HepG2 (cell line): ENCODE data around the gene ASCL2. TPM values are rescaled to one million over a fixed set of nuclear protein-coding genes. Genes with fewer than 3 reads are reported as not detected.

Experiments
- ATAC-seq: fragments of 200-7000 bp; cut with Tn5 transposase; 3 replicates; pipeline ENCODE4 v1.9.1; 2020; ENCODE audit warnings: mild to moderate bottlenecking, moderate library complexity
- BruUV-seq: library from RNA; stranded (reverse); fragments of 400-500 nt; replicated peaks from 2 replicates; lab custom pipeline; 2021; lab: Mats Ljungman, UMichigan
- CTCF ChIA-PET: fragments of 300-600 bp; formaldehyde crosslinking; extraction: SDS; loops from one replicate; lab custom pipeline; 2021; ENCODE audit warnings: low total read pairs, inconsistent platforms, low intra/inter-chr PET ratio; lab: Yijun Ruan, JAX
- POLR2A ChIA-PET: fragments of 350-600 bp; sonication (Branson Sonifier 250); formaldehyde crosslinking; loops from one replicate; lab custom pipeline; 2020; ENCODE audit warnings: antibody characterized with exemption, inconsistent platforms; lab: Yijun Ruan, JAX
- DNase-seq: peaks from one replicate; pipeline ENCODE4 v3.0.0-alpha.2; 2015; ENCODE audit warnings: low spot score
- FAIRE-seq: peaks from 3 replicates; lab custom pipeline; 2011; peaks lifted over from hg19 to GRCh38; lab: Jason Lieb, UNC
- H2AFZ ChIP-seq: one replicate; pipeline ENCODE4 v1.6.1; 2011; ENCODE audit warnings: low read length, inconsistent platforms
- H3K27ac ChIP-seq: fragments of 300-600 bp; 3 replicates; pipeline ENCODE4 v1.8.0; 2011; ENCODE audit warnings: mixed run types, mild to moderate bottlenecking, mixed read lengths, low read length, inconsistent platforms; ENCODE audit not compliant: insufficient read depth; ENCODE audit errors: extremely low read length
- H3K27me3 ChIP-seq, 2 experiments: fragments of 200-600 bp in 1 of 2; 2 replicates in 1 of 2; 3 replicates in 1 of 2; pipeline versions ENCODE4 v1.6.0 to v1.8.0; 2011; ENCODE audit warnings: low read length in 2 of 2, mild to moderate bottlenecking in 2 of 2, moderate library complexity in 2 of 2, inconsistent platforms in 1 of 2; ENCODE audit not compliant: insufficient read depth in 2 of 2, control insufficient read depth in 1 of 2
- H3K36me3 ChIP-seq, 2 experiments: fragments of 200-600 bp in 1 of 2; replicated peaks in 1 of 2; 2 replicates in 1 of 2; 3 replicates in 1 of 2; pipeline versions ENCODE4 v1.5.1 to v1.8.0; 2011; ENCODE audit warnings: low read length in 2 of 2, inconsistent platforms in 1 of 2; ENCODE audit not compliant: insufficient read depth in 2 of 2, control insufficient read depth in 1 of 2
- H3K4me1 ChIP-seq: 2 replicates; pipeline ENCODE4 v1.5.1; 2012; ENCODE audit warnings: low read length, inconsistent platforms; ENCODE audit not compliant: insufficient read depth
- H3K4me2 ChIP-seq: 2 replicates; pipeline ENCODE4 v1.6.0; 2011; ENCODE audit warnings: low read depth, low read length, inconsistent platforms
- H3K4me3 ChIP-seq, 3 experiments: fragments of 200-600 bp in 1 of 3; sonication (generic), shearing (Covaris generic) in 1 of 3; replicated peaks in 1 of 3; 2 replicates each; pipeline ENCODE4 v1.5.1; 2011 to 2016; ENCODE audit warnings: low read length in 3 of 3, inconsistent platforms in 2 of 3, low read depth in 2 of 3, mild to moderate bottlenecking in 2 of 3, control low read depth in 1 of 3, mixed read lengths in 1 of 3; ENCODE audit not compliant: insufficient read depth in 1 of 3
- H3K79me2 ChIP-seq: one replicate; pipeline ENCODE4 v1.6.1; 2011; ENCODE audit warnings: low read length, inconsistent platforms; ENCODE audit not compliant: insufficient read depth
- H3K9ac ChIP-seq: 2 replicates; pipeline ENCODE4 v1.6.0; 2011; ENCODE audit warnings: mild to moderate bottlenecking, low read depth, low read length, inconsistent platforms; ENCODE audit not compliant: insufficient read depth
- H3K9me3 ChIP-seq: 2 replicates; pipeline ENCODE4 v1.5.1; 2012; ENCODE audit warnings: mild to moderate bottlenecking, low read length
- H4K20me1 ChIP-seq: 2 replicates; pipeline ENCODE4 v1.6.0; 2011; ENCODE audit warnings: inconsistent platforms, mild to moderate bottlenecking, low read length, moderate library complexity; ENCODE audit not compliant: insufficient read depth
- AHR ChIP-seq: IDR thresholded peaks from 2 replicates; pipeline ENCODE4 v1.6.1; 2018; ENCODE audit warnings: missing genetic modification reagents, missing compliant biosample characterization
- ATF7-NPFF ChIP-seq: sonication (generic); formaldehyde crosslinking; IDR thresholded peaks from 2 replicates; pipeline ENCODE4 v1.8.1; 2023; ENCODE audit warnings: mild to moderate bottlenecking, low read depth, missing genetic modification reagents, moderate library complexity
- CBFB ChIP-seq: sonication (generic); formaldehyde crosslinking; IDR thresholded peaks from 2 replicates; pipeline ENCODE4 v1.4.0; 2020; ENCODE audit warnings: missing genetic modification reagents
- CENPT ChIP-seq: sonication (generic); formaldehyde crosslinking; IDR thresholded peaks from 2 replicates; pipeline ENCODE4 v1.8.0; 2022; ENCODE audit warnings: low read depth, mild to moderate bottlenecking, moderate library complexity, missing genetic modification reagents
- CREB1 ChIP-seq, 2 experiments: fragments of 450-650 bp in 1 of 2; IDR thresholded peaks; 2 replicates each; pipeline ENCODE4 v1.6.1; 2016 to 2017; ENCODE audit warnings: control low read depth in 1 of 2, mild to moderate bottlenecking in 1 of 2, missing compliant biosample characterization in 1 of 2, missing genetic modification characterization in 1 of 2
- HNRNPK ChIP-seq: fragments of 200-400 bp; formaldehyde crosslinking; IDR thresholded peaks from 2 replicates; pipeline ENCODE4 v1.6.1; 2018; ENCODE audit warnings: low read length, low read depth, moderate library complexity, mild to moderate bottlenecking; ENCODE audit not compliant: poor library complexity, severe bottlenecking
- SOX5 ChIP-seq: IDR thresholded peaks from 2 replicates; pipeline ENCODE4 v1.6.1; 2016; ENCODE audit warnings: borderline replicate concordance
- ZFX ChIP-seq: sonication (generic); formaldehyde crosslinking; IDR thresholded peaks from 2 replicates; pipeline ENCODE4 v1.4.0; 2020; ENCODE audit warnings: mild to moderate bottlenecking, low read depth, missing genetic modification reagents, moderate library complexity
- ZNF280D ChIP-seq: sonication (generic); formaldehyde crosslinking; IDR thresholded peaks from 2 replicates; pipeline ENCODE4 v1.5.1; 2020; ENCODE audit warnings: mild to moderate bottlenecking, missing genetic modification reagents
- WGBS: methylation state at CpG from one replicate; pipeline ENCODE4 v1.1.6; 2017; ENCODE audit warnings: low lambda C conversion rate; 5-methylcytosine and 5-hydroxymethylcytosine counted together
- in situ Hi-C: cut with HindIII; loops from 2 replicates; pipeline ENCODE4 v1.10.0; 2017; ENCODE audit warnings: low pct_unique_long_range_greater_than_20kb; ENCODE audit not compliant: extremely low pct_ligation_motif_present
- intact Hi-C: fragments of 100-400 bp; cut with micrococcal nuclease; formaldehyde crosslinking; loops from one replicate; pipeline ENCODE4 v1.10.0; 2022; ENCODE audit not compliant: unreplicated experiment
- polyA plus RNA-seq, 8 experiments: library from polyadenylated mRNA; depleted of rRNA in 3 of 8; stranded (reverse) in 7 of 8; unstranded in 1 of 8; fragments of >200 nt; fragmentation: Illumina TruSeq in 4 of 8; extraction: Trizol in 4 of 8; gene quantifications; 2 replicates each; pipeline versions ENCODE4 v1.2.1 to v1.2.3, GENCODE V29; 2011 to 2016; ENCODE audit warnings: low read depth in 4 of 8, missing spikeins in 1 of 8, mixed read lengths in 1 of 8; ENCODE audit not compliant: insufficient read depth in 1 of 8
- total RNA-seq, 5 experiments: library from RNA; depleted of rRNA; stranded (reverse); fragments of >200 nt; fragmentation: Illumina TruSeq; extraction: Trizol; gene quantifications; 2 replicates each; pipeline ENCODE4 v1.2.3, GENCODE V29; 2016; ENCODE audit warnings: low read depth in 1 of 5
- TF ChIP-seq, protein P1 (sequence below): sonication (generic); formaldehyde crosslinking; IDR thresholded peaks from 2 replicates; pipeline ENCODE4 v1.8.0; 2022; ENCODE audit warnings: mild to moderate bottlenecking, missing genetic modification reagents, moderate library complexity

ASCL2 gene
- total and polyA plus RNA-seq, 2 of the 13 experiments (the other 11 are each of a cell fraction or from before 2014, with no cell fraction given) = 0.07 TPM; not detected in 1

DNA sequence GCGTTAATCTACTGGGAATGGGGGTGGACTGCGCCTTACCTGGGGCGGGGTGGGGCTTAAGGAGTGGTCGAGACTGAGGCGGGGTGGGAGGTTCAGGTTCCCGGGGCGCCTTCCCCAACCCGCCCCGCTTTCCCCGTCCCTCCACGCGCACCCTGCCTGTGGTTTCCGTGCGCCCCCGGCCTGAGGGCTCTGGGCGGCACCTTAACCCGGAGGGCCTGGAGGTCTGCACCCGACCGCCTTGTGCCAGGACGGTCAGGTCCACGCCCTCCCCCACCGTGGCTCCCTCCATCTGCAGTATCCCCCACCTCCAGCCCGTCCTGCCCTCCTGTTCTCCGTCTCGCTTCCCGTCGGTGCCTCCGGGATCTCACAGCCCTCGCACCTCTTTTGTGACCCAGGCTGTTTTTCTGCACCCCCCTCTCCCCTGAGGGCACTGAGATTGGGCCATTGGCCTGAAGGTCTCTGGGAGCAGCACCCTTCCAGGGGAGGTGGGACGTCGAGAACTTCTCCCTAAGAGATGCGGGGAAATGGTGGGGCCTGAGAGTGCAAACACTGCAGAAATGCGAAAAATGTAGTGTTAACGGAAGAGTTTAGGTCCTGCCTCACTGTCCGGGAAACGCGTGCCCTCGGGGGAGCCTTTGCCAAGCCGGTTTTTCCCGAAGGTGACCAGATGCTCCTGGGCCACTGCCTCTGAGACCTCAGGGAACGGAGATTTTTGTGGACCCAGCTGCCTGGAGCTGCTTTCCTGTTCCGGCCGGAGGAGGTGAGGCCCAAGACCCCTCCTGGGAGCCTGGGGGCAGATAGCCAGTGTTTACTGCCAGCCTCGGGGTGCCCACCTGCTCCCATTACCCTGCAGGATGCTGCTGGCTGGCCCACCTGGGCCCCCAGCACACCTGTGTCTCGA lies 1.2 kb upstream of the ASCL2 start:
- Histone ChIP-seq H3K9me3 (no peaks in the 10 kb centered on the region), H3K27me3 (peaks cover 3 to 31% of the 10 kb centered on the region in 2 experiments; a peak in 4 of 5 replicates), H3K27ac (no peak overlapping the region), H3K4me3 (no peak overlapping the region), H3K9ac (no peak overlapping the region), H4K20me1 (no peaks in the 10 kb centered on the region), H3K4me1 (peaks cover 10% of the 10 kb centered on the region; the same call in 1 of the 2 replicates), H2AFZ (no peak overlapping the region), H3K4me2 (no peak overlapping the region), H3K36me3 (no peaks in the 10 kb centered on the region), H3K79me2 (no peaks in the 10 kb centered on the region)
- no TSS peak for BruUV-seq
- DNase-seq (no peak), FAIRE-seq (no peak), ATAC-seq (no peak)
- 79% methylated on average over 30 of the region's 45 CpGs for WGBS
- ChIA-PET POLR2A (no interaction called here), CTCF (no interaction called here)
- in situ Hi-C loops = no loop called here
- TF ChIP-seq AHR (no peak), CBFB (no peak), ATF7-NPFF (CRISPR knock-in tag) (no peak), ZFX (no peak), HNRNPK (no peak), ZNF280D (CRISPR knock-in tag) (no peak), CREB1 (IDR thresholded peaks at IDR 0.05) (no peak), CREB1 (CRISPR knock-in tag; IDR thresholded peaks at IDR 0.05) (no peak), CENPT (CRISPR knock-in tag) (no peak), SOX5 (CRISPR knock-in tag) (no peak)
- TF ChIP-seq, protein P1, sequence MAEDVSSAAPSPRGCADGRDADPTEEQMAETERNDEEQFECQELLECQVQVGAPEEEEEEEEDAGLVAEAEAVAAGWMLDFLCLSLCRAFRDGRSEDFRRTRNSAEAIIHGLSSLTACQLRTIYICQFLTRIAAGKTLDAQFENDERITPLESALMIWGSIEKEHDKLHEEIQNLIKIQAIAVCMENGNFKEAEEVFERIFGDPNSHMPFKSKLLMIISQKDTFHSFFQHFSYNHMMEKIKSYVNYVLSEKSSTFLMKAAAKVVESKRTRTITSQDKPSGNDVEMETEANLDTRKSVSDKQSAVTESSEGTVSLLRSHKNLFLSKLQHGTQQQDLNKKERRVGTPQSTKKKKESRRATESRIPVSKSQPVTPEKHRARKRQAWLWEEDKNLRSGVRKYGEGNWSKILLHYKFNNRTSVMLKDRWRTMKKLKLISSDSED (CRISPR knock-in tag) = no peak
- intact Hi-C loops = no loop called here
